GM12878 (cell line): ENCODE measurements around the gene TNFAIP3. TPM values are rescaled to one million over a fixed set of nuclear protein-coding genes. Genes with fewer than 3 reads are reported as not detected.
"Not testable (repeated sequence)": the region's sequence is repeated elsewhere in the genome, so short reads cannot be mapped to it uniquely, and the experiment has no call there.

Source experiments
- ATAC-seq: fragments of 200-7000 bp; cut with Tn5 transposase; 3 replicates; pipeline ENCODE4 v1.9.1; 2020; ENCODE audit warnings: mild to moderate bottlenecking, moderate library complexity
- BruUV-seq: library from RNA; stranded (reverse); fragments of 400-500 nt; replicated peaks from 2 replicates; lab custom pipeline; 2021; lab: Mats Ljungman, UMichigan
- CTCF ChIA-PET: fragments of 300-600 bp; sonication (Branson Sonifier 250); formaldehyde crosslinking; extraction: SDS; loops from one replicate; lab custom pipeline; 2021; ENCODE audit warnings: inconsistent platforms; lab: Yijun Ruan, JAX
- POLR2A ChIA-PET: fragments of 350-600 bp; formaldehyde crosslinking; extraction: SDS; loops from one replicate; lab custom pipeline; 2021; ENCODE audit warnings: inconsistent platforms; lab: Charles Lee
- RAD21 ChIA-PET: fragments of 300-600 bp; sonication (Branson Sonifier 250); formaldehyde crosslinking; loops from one replicate; lab custom pipeline; 2023; ENCODE audit warnings: antibody characterized with exemption; ENCODE audit not compliant: unreplicated experiment; lab: Charles Lee
- SMC1A ChIA-PET: fragments of 300-600 bp; sonication (Branson Sonifier 250); formaldehyde crosslinking; loops from one replicate; lab custom pipeline; 2023; ENCODE audit not compliant: unreplicated experiment, uncharacterized antibody; lab: Charles Lee
- DNase-seq: peaks from one replicate; pipeline ENCODE4 v3.0.0-alpha.2; 2011; ENCODE audit warnings: low read depth, low spot score
- FAIRE-seq: peaks from 3 replicates; lab custom pipeline; 2011; peaks lifted over from hg19 to GRCh38; lab: Jason Lieb, UNC
- H2AFZ ChIP-seq: 2 replicates; pipeline ENCODE4 v1.6.0; 2011; ENCODE audit warnings: low read depth, low read length, control low read depth; ENCODE audit not compliant: control insufficient read depth
- H3K27ac ChIP-seq: 2 replicates; pipeline ENCODE4 v1.5.1; 2011; ENCODE audit warnings: control low read depth; ENCODE audit not compliant: control insufficient read depth, insufficient read depth
- H3K27me3 ChIP-seq, 2 experiments: replicated peaks in 1 of 2; 2 replicates each; pipeline versions ENCODE4 v1.6.0 to v1.6.1; 2011; ENCODE audit warnings: low read length in 1 of 2; ENCODE audit not compliant: control insufficient read depth in 2 of 2, insufficient read depth in 2 of 2
- H3K36me3 ChIP-seq, 2 experiments: 2 replicates each; pipeline ENCODE4 v1.5.1; 2011; ENCODE audit warnings: low read length in 1 of 2; ENCODE audit not compliant: control insufficient read depth in 2 of 2, insufficient read depth in 2 of 2
- H3K4me1 ChIP-seq: 2 replicates; pipeline ENCODE4 v1.6.1; 2011; ENCODE audit warnings: mild to moderate bottlenecking, low read length, moderate library complexity, mixed read lengths; ENCODE audit not compliant: control insufficient read depth, insufficient read depth
- H3K4me2 ChIP-seq: 2 replicates; pipeline ENCODE4 v1.6.0; 2011; ENCODE audit warnings: control low read depth; ENCODE audit not compliant: control insufficient read depth, insufficient read depth
- H3K4me3 ChIP-seq: fragments of 200-600 bp; sonication (generic); 2 replicates; pipeline ENCODE4 v1.5.1; 2016
- H3K79me2 ChIP-seq: 2 replicates; pipeline ENCODE4 v1.6.0; 2011; ENCODE audit warnings: low read length; ENCODE audit not compliant: control insufficient read depth, insufficient read depth
- H3K9ac ChIP-seq: 2 replicates; pipeline ENCODE4 v1.8.0; 2011; ENCODE audit warnings: low read length, control low read depth, mixed read lengths; ENCODE audit not compliant: control insufficient read depth, insufficient read depth
- H3K9me3 ChIP-seq: replicated peaks from 3 replicates; pipeline ENCODE4 v1.5.1; 2011; ENCODE audit warnings: mild to moderate bottlenecking, low read length; ENCODE audit not compliant: control insufficient read depth, insufficient read depth
- H4K20me1 ChIP-seq: 2 replicates; pipeline ENCODE4 v1.6.0; 2011; ENCODE audit not compliant: control insufficient read depth, insufficient read depth
- CREM ChIP-seq: IDR thresholded peaks from 2 replicates; pipeline ENCODE4 v1.6.1; 2014; ENCODE audit warnings: antibody characterized with exemption, low read depth
- MEF2A ChIP-seq: IDR thresholded peaks from 2 replicates; pipeline ENCODE4 v1.6.1; 2011; ENCODE audit warnings: low read depth, mild to moderate bottlenecking, low read length, moderate library complexity; ENCODE audit not compliant: insufficient read depth
- NR2F1 ChIP-seq: fragments of 450-650 bp; conservative IDR thresholded peaks from 2 replicates; pipeline ENCODE4 v1.6.1; 2017; ENCODE audit warnings: mild to moderate bottlenecking
- WGBS: methylation state at CpG from one replicate; pipeline ENCODE4 v1.1.6; 2016; ENCODE audit warnings: low lambda C conversion rate; ENCODE audit not compliant: insufficient replicate concordance, insufficient coverage; ENCODE audit errors: missing lambda C conversion rate; 5-methylcytosine and 5-hydroxymethylcytosine counted together
- in situ Hi-C: fragments of 300-500 bp; cut with MboI; formaldehyde crosslinking; loops from 9 replicates; pipeline ENCODE4 v1.14.3; 2018; ENCODE audit warnings: mixed read lengths
- intact Hi-C: fragments of 100-400 bp; cut with micrococcal nuclease; formaldehyde crosslinking; loops from one replicate; pipeline ENCODE4 v1.14.2; 2022; ENCODE audit not compliant: unreplicated experiment
- polyA plus RNA-seq, 11 experiments: library from polyadenylated mRNA; depleted of rRNA in 4 of 11; unstranded in 6 of 11; stranded (reverse) in 5 of 11; fragments of >200 nt; fragmentation: Nextera tagmentation in 4 of 11; fragmentation: Illumina TruSeq in 1 of 11; extraction: Ambion mirVana in 4 of 11; extraction: Trizol in 1 of 11; gene quantifications; 1 replicate in 1 of 11; 2 replicates in 10 of 11; pipeline versions ENCODE4 v1.2.1 to v1.2.3, GENCODE V29; 2011 to 2016; ENCODE audit warnings: inconsistent platforms in 2 of 11, missing spikeins in 2 of 11, low read depth in 1 of 11
- total RNA-seq, 4 experiments: library from RNA; depleted of rRNA in 3 of 4; stranded (reverse); fragments of >200 nt in 3 of 4; fragmentation: Illumina TruSeq in 1 of 4; extraction: Trizol in 1 of 4; gene quantifications; 2 replicates each; pipeline versions ENCODE4 v1.2.1 to v1.2.3, GENCODE V29; 2013 to 2021

The TNFAIP3 gene
- total and polyA plus RNA-seq, 10 of the 15 experiments (the other 5 are each of a cell fraction or from before 2014, with no cell fraction given), result 18.0 to 350 (median 127) TPM

GRCh38 chr6:137836788-137837187, 30.3 kb upstream of the TNFAIP3 start:
- ChIA-PET RAD21 (interaction anchor here (1.5 kb wide), 3 partner anchors 25 to 48 kb away, joined by 3 to 5 read pairs (median 5); no protein-coding TSS in a partner anchor), POLR2A (interaction anchor here (1.1 kb wide), 1 partner anchor 28 kb away, joined by 3 read pairs; no protein-coding TSS in a partner anchor), SMC1A (interaction anchor here (0.9 to 1.9 kb wide), 7 partner anchors 9 to 40 kb away, joined by 3 to 6 read pairs (median 4); no protein-coding TSS in a partner anchor), CTCF (interaction anchor here (0.8 to 1.4 kb wide), 2 partner anchors 37 to 46 kb away, joined by 4 to 5 read pairs; no protein-coding TSS in a partner anchor)
- TF ChIP-seq NR2F1 (no peak), MEF2A (no peak), CREM (no peak)
- Histone ChIP-seq H3K9ac (no peak overlapping the region), H4K20me1 (no peaks in the 10 kb centered on the region), H3K36me3 (no peaks in the 10 kb centered on the region), H3K27me3 (no peaks in the 10 kb centered on the region), H3K27ac (no peak overlapping the region), H3K79me2 (no peaks in the 10 kb centered on the region), H3K4me1 (no peaks in the 10 kb centered on the region), H3K4me3 (no peak overlapping the region), H3K4me2 (no peak overlapping the region), H2AFZ (no peak overlapping the region), H3K9me3 (peaks cover 9% of the 10 kb centered on the region; the same call in 2 of the 3 replicates)
- no TSS peak for BruUV-seq
- no peak for FAIRE-seq
- in situ Hi-C loops, result no loop called here
- intact Hi-C loops, result no loop called here
- DNase-seq, result no peak
- 54% methylated on average over 3 of the region's 3 CpGs for WGBS
- ATAC-seq, result no peak

DNA sequence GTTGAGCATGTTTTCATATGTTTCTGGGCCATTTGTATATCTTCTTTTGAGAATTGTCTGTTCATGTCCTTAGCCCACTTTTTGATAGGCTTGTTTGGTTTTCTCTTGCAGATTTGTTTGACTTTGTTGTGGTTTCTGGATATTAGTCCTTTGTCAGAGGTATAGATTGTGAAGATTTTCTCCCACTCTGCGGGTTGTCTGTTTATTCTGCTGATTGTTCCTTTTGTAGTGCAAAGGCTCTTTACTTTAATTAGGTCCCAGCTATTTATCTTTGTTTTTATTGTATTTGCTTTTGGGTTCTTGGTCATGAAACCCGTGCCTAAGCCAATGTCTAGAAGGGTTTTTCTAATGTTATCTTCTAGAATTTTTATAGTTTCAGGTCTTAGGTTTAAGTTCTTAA, 29.0 kb upstream of the TNFAIP3 start:
- H3K4me3 ChIP-seq, BruUV-seq, FAIRE-seq, H3K4me2 ChIP-seq, RAD21 ChIA-PET, H3K9ac ChIP-seq, SMC1A ChIA-PET, POLR2A ChIA-PET, H3K4me1 ChIP-seq, in situ Hi-C loops, H3K79me2 ChIP-seq, CTCF ChIA-PET, H2AFZ ChIP-seq, H4K20me1 ChIP-seq, H3K36me3 ChIP-seq, H3K27me3 ChIP-seq, intact Hi-C loops, DNase-seq, H3K27ac ChIP-seq, ATAC-seq, H3K9me3 ChIP-seq: not testable (repeated sequence)
- 58% methylated on average over 2 of the region's 2 CpGs for WGBS

- RAD21 ChIA-PET, H4K20me1 ChIP-seq, H3K27me3 ChIP-seq, H2AFZ ChIP-seq, POLR2A ChIA-PET, H3K36me3 ChIP-seq, BruUV-seq, H3K9ac ChIP-seq, in situ Hi-C loops, FAIRE-seq, DNase-seq, ATAC-seq, H3K79me2 ChIP-seq, H3K4me1 ChIP-seq, intact Hi-C loops, CTCF ChIA-PET, H3K4me3 ChIP-seq, H3K9me3 ChIP-seq, H3K27ac ChIP-seq, H3K4me2 ChIP-seq: not testable (repeated sequence)
- SMC1A ChIA-PET, result interaction anchor here (1.2 kb wide), 1 partner anchor 14 kb away, joined by 3 read pairs; no protein-coding TSS in a partner anchor
- WGBS, result 85% methylated on average over 5 of the region's 5 CpGs
These were observed 28.5 kb upstream of the TNFAIP3 start for GRCh38 chr6:137838597-137838996.
